PC-3 (cell line): ENCODE measurements around the gene ADARB2. TPM values are rescaled to one million over a fixed set of nuclear protein-coding genes. Genes with fewer than 3 reads are reported as not detected.

ENCODE experiments used
- ATAC-seq: fragments of 200-7000 bp; cut with Tn5 transposase; 2 replicates; pipeline ENCODE4 v1.9.1; 2020; ENCODE audit warnings: mild to moderate bottlenecking, moderate library complexity
- BruUV-seq: library from RNA; stranded (reverse); fragments of 400-500 nt; replicated peaks from 2 replicates; lab custom pipeline; 2021; lab: Mats Ljungman, UMichigan
- CTCF ChIA-PET: fragments of 300-600 bp; sonication (Branson Sonifier 250); formaldehyde crosslinking; loops from one replicate; lab custom pipeline; 2022; ENCODE audit warnings: antibody characterized with exemption; lab: Charles Lee
- POLR2A ChIA-PET: fragments of 300-600 bp; sonication (Branson Sonifier 250); formaldehyde crosslinking; loops from one replicate; lab custom pipeline; 2022; ENCODE audit warnings: antibody characterized with exemption; ENCODE audit not compliant: unreplicated experiment; lab: Charles Lee
- DNase-seq: peaks from one replicate; pipeline ENCODE4 v3.0.0-alpha.2; 2015
- H2AFZ ChIP-seq: fragments of 300-600 bp; sonication (generic); 2 replicates; pipeline ENCODE4 v1.6.0; 2016; ENCODE audit warnings: antibody characterized with exemption, low read length
- H3F3A ChIP-seq: fragments of 300-600 bp; sonication (generic); one replicate; pipeline ENCODE4 v1.6.0; 2017; ENCODE audit warnings: antibody characterized with exemption, low read length, control low read depth, mild to moderate bottlenecking; ENCODE audit not compliant: unreplicated experiment
- H3K27ac ChIP-seq: fragments of 300-600 bp; sonication (generic); 2 replicates; pipeline ENCODE4 v1.5.1; 2016; ENCODE audit warnings: mild to moderate bottlenecking, low read length
- H3K27me3 ChIP-seq: fragments of 300-600 bp; sonication (generic); 2 replicates; pipeline ENCODE4 v1.6.1; 2016; ENCODE audit warnings: low read length, mixed read lengths
- H3K36me3 ChIP-seq: fragments of 300-600 bp; sonication (generic); 2 replicates; pipeline ENCODE4 v1.6.1; 2016; ENCODE audit warnings: low read depth, mixed run types, low read length, mixed read lengths
- H3K4me1 ChIP-seq: fragments of 300-600 bp; sonication (generic); 2 replicates; pipeline ENCODE4 v1.5.1; 2016; ENCODE audit warnings: low read length; ENCODE audit not compliant: insufficient read depth
- H3K4me2 ChIP-seq: fragments of 300-600 bp; sonication (generic); 2 replicates; pipeline ENCODE4 v1.6.0; 2016; ENCODE audit warnings: low read length
- H3K4me3 ChIP-seq: fragments of 300-600 bp; sonication (generic); 2 replicates; pipeline ENCODE4 v1.5.1; 2016; ENCODE audit warnings: mild to moderate bottlenecking, low read length, mixed read lengths
- H3K79me2 ChIP-seq: fragments of 300-600 bp; sonication (generic); 2 replicates; pipeline ENCODE4 v1.6.1; 2017; ENCODE audit warnings: low read length, mixed read lengths
- H3K9ac ChIP-seq: fragments of 300-600 bp; sonication (generic); 2 replicates; pipeline ENCODE4 v1.6.0; 2016; ENCODE audit warnings: mild to moderate bottlenecking, low read length
- H3K9me2 ChIP-seq: fragments of 300-600 bp; sonication (generic); replicated peaks from 2 replicates; pipeline ENCODE4 v1.6.1; 2016; ENCODE audit warnings: mixed run types, low read length, mixed read lengths
- H3K9me3 ChIP-seq: fragments of 300-600 bp; sonication (generic); 2 replicates; pipeline ENCODE4 v1.6.1; 2016; ENCODE audit warnings: low read length, mixed read lengths
- H4K20me1 ChIP-seq: fragments of 300-600 bp; sonication (generic); 2 replicates; pipeline ENCODE4 v1.6.1; 2016; ENCODE audit warnings: low read length, mixed read lengths
- EZH2 ChIP-seq: fragments of 300-600 bp; sonication (generic); IDR thresholded peaks from one replicate; pipeline ENCODE4 v1.6.1; 2017; ENCODE audit warnings: antibody characterized with exemption, mild to moderate bottlenecking, low read length; ENCODE audit not compliant: unreplicated experiment
- EZH2phosphoT487 ChIP-seq: fragments of 300-600 bp; sonication (generic); IDR thresholded peaks from 2 replicates; pipeline ENCODE4 v1.6.1; 2018; ENCODE audit warnings: mild to moderate bottlenecking, antibody characterized with exemption, low read length, borderline replicate concordance
- intact Hi-C: fragments of 100-400 bp; cut with micrococcal nuclease; formaldehyde crosslinking; loops from 2 replicates; pipeline ENCODE4 v1.9.0; 2023
- total RNA-seq: library from RNA; depleted of rRNA; stranded (reverse); fragments of >200 nt; gene quantifications from 2 replicates; pipeline ENCODE4 v1.2.3, GENCODE V29; 2014
- TF ChIP-seq, protein P1 (sequence below): fragments of 300-600 bp; sonication (generic); conservative IDR thresholded peaks from 2 replicates; pipeline ENCODE4 v1.5.1; 2017; ENCODE audit warnings: antibody characterized with exemption, low read depth, mild to moderate bottlenecking, low read length

The ADARB2 gene
- total RNA-seq, 1 experiment from 2014 or later = not detected

- no TSS peak for BruUV-seq
- no peaks in the 10 kb centered on the region for H3K36me3 ChIP-seq
- no peaks in the 10 kb centered on the region for H3K9me3 ChIP-seq
- H3K4me2 ChIP-seq = no peak overlapping the region
- intact Hi-C loops = no loop called here
- H3K79me2 ChIP-seq = no peaks in the 10 kb centered on the region
- no peaks in the 10 kb centered on the region for H3F3A ChIP-seq
- POLR2A ChIA-PET = no interaction called here
- no peak overlapping the region for H3K9ac ChIP-seq
- H3K4me1 ChIP-seq = no peaks in the 10 kb centered on the region
- H4K20me1 ChIP-seq = no peaks in the 10 kb centered on the region
- no peak overlapping the region for H3K27ac ChIP-seq
- DNase-seq (no peak), ATAC-seq (no peak)
- TF ChIP-seq EZH2 (no peak), EZH2phosphoT487 (no peak)
- TF ChIP-seq, protein P1, sequence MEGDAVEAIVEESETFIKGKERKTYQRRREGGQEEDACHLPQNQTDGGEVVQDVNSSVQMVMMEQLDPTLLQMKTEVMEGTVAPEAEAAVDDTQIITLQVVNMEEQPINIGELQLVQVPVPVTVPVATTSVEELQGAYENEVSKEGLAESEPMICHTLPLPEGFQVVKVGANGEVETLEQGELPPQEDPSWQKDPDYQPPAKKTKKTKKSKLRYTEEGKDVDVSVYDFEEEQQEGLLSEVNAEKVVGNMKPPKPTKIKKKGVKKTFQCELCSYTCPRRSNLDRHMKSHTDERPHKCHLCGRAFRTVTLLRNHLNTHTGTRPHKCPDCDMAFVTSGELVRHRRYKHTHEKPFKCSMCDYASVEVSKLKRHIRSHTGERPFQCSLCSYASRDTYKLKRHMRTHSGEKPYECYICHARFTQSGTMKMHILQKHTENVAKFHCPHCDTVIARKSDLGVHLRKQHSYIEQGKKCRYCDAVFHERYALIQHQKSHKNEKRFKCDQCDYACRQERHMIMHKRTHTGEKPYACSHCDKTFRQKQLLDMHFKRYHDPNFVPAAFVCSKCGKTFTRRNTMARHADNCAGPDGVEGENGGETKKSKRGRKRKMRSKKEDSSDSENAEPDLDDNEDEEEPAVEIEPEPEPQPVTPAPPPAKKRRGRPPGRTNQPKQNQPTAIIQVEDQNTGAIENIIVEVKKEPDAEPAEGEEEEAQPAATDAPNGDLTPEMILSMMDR = no peak
- H3K9me2 ChIP-seq = no peaks in the 10 kb centered on the region
- peaks cover 39% of the 10 kb centered on the region for H3K27me3 ChIP-seq
- CTCF ChIA-PET = no interaction called here
- H2AFZ ChIP-seq = no peak overlapping the region
- H3K4me3 ChIP-seq = no peak overlapping the region
Observed at GRCh38 chr10:1189166-1190051, 547.9 kb downstream of the ADARB2 start.

DNA sequence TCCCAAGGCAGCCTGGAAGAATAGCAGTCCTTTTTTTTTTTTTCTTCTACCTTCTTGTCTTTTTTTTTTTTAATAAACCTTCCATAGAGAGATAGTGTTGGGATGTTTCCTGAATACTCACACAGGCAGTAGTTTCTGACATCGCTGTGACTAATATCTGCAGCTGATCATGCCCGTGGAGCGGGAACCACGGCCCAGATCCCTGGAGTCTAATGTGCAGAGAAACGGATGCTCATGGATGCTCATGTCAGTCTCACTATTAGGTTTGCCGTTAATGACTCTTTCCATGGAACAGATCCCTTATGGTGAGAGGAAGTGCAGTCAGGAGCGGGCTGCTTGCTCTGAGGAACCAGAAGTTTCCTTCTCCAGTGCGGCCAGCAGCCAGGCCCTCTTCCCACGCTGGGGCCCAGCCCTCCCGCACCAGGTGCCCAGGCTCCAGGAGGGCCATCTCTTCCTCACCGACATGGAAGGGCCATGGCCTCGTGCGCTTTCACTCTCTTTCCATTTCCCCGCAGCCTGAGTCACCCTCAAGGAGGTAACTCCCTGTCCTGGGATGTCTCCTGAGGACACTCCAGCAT lies 548.7 kb downstream of the ADARB2 start:
- Histone ChIP-seq H3K27ac (no peak overlapping the region), H3F3A (no peaks in the 10 kb centered on the region), H2AFZ (no peak overlapping the region), H3K79me2 (no peaks in the 10 kb centered on the region), H3K9ac (no peak overlapping the region), H3K9me3 (no peaks in the 10 kb centered on the region), H3K27me3 (peaks cover 32% of the 10 kb centered on the region), H3K9me2 (no peaks in the 10 kb centered on the region), H3K36me3 (no peaks in the 10 kb centered on the region), H4K20me1 (no peaks in the 10 kb centered on the region), H3K4me3 (no peak overlapping the region), H3K4me2 (no peak overlapping the region), H3K4me1 (no peaks in the 10 kb centered on the region)
- BruUV-seq = no TSS peak
- DNase-seq (no peak), ATAC-seq (no peak)
- intact Hi-C loops = no loop called here
- TF ChIP-seq EZH2phosphoT487 (no peak), EZH2 (no peak)
- TF ChIP-seq, protein P1 = no peak
- ChIA-PET POLR2A (no interaction called here), CTCF (no interaction called here)
